IMR-90 (cell line): ENCODE measurements around the gene WDR91. TPM values are rescaled to one million over a fixed set of nuclear protein-coding genes. Genes with fewer than 3 reads are reported as not detected.

Source experiments
- ATAC-seq: fragments of 200-7000 bp; cut with Tn5 transposase; 2 replicates; pipeline ENCODE4 v1.9.1; 2020; ENCODE audit warnings: low read depth, mild to moderate bottlenecking, moderate library complexity
- BruUV-seq: library from RNA; stranded (reverse); fragments of 400-500 nt; replicated peaks from 2 replicates; lab custom pipeline; 2021; lab: Mats Ljungman, UMichigan
- CTCF ChIA-PET: fragments of 300-600 bp; formaldehyde crosslinking; extraction: SDS; loops from one replicate; lab custom pipeline; 2021; ENCODE audit warnings: antibody characterized with exemption; lab: Yijun Ruan, JAX
- POLR2A ChIA-PET: fragments of 300-600 bp; sonication (Branson Sonifier 250); formaldehyde crosslinking; loops from one replicate; lab custom pipeline; 2022; ENCODE audit warnings: antibody characterized with exemption; ENCODE audit not compliant: unreplicated experiment; lab: Charles Lee
- DNase-seq: peaks from one replicate; pipeline ENCODE4 v3.0.0; 2013
- H2AFZ ChIP-seq: replicated peaks from 2 replicates; pipeline ENCODE3; 2013; ENCODE audit warnings: low read length, mild to moderate bottlenecking; ENCODE audit not compliant: poor library complexity
- H2AK5ac ChIP-seq: 2 replicates; pipeline ENCODE4 v1.6.1; 2013; ENCODE audit warnings: low read depth, low read length, inconsistent platforms
- H2AK9ac ChIP-seq: replicated peaks from 2 replicates; pipeline ENCODE3; 2013; ENCODE audit warnings: mild to moderate bottlenecking, low read depth, low read length, moderate library complexity; ENCODE audit not compliant: poor library complexity
- H2BK120ac ChIP-seq: 2 replicates; pipeline ENCODE4 v1.6.1; 2013; ENCODE audit warnings: low read depth, low read length, inconsistent platforms
- H2BK15ac ChIP-seq: 3 replicates; pipeline ENCODE4 v1.6.1; 2013; ENCODE audit warnings: low read depth, low read length, inconsistent platforms
- H2BK20ac ChIP-seq: 2 replicates; pipeline ENCODE4 v1.6.1; 2013; ENCODE audit warnings: low read depth, mild to moderate bottlenecking, inconsistent platforms, low read length, moderate library complexity
- H2BK5ac ChIP-seq: 2 replicates; pipeline ENCODE4 v1.6.1; 2013; ENCODE audit warnings: mild to moderate bottlenecking, low read depth, low read length, inconsistent platforms; ENCODE audit not compliant: poor library complexity, severe bottlenecking
- H3K14ac ChIP-seq: replicated peaks from 2 replicates; pipeline ENCODE4 v1.6.1; 2013; ENCODE audit warnings: low read depth, low read length, inconsistent platforms
- H3K18ac ChIP-seq: 2 replicates; pipeline ENCODE4 v1.6.1; 2013; ENCODE audit warnings: low read depth, low read length, control low read depth
- H3K23ac ChIP-seq: 2 replicates; pipeline ENCODE4 v1.6.1; 2013; ENCODE audit warnings: low read depth, low read length, inconsistent platforms
- H3K27ac ChIP-seq: 2 replicates; pipeline ENCODE4 v1.5.1; 2013; ENCODE audit warnings: mild to moderate bottlenecking, control low read depth, low read length; ENCODE audit not compliant: insufficient read depth
- H3K27me3 ChIP-seq: 2 replicates; pipeline ENCODE4 v1.6.1; 2013; ENCODE audit warnings: low read length; ENCODE audit not compliant: control insufficient read depth, insufficient read depth
- H3K36me3 ChIP-seq: 2 replicates; pipeline ENCODE4 v1.6.1; 2013; ENCODE audit warnings: low read length, mixed read lengths; ENCODE audit not compliant: control insufficient read depth, insufficient read depth
- H3K4ac ChIP-seq: 2 replicates; pipeline ENCODE4 v1.6.1; 2013; ENCODE audit warnings: low read depth, low read length, inconsistent platforms
- H3K4me1 ChIP-seq: 2 replicates; pipeline ENCODE4 v1.6.1; 2013; ENCODE audit warnings: low read length, mixed read lengths; ENCODE audit not compliant: control insufficient read depth, insufficient read depth
- H3K4me2 ChIP-seq: 2 replicates; pipeline ENCODE4 v1.6.1; 2013; ENCODE audit warnings: low read depth, mild to moderate bottlenecking, control low read depth, low read length, moderate library complexity
- H3K4me3 ChIP-seq: 2 replicates; pipeline ENCODE4 v1.5.1; 2013; ENCODE audit warnings: low read depth, mild to moderate bottlenecking, control low read depth, low read length, moderate library complexity; ENCODE audit not compliant: insufficient read depth
- H3K56ac ChIP-seq: 2 replicates; pipeline ENCODE4 v1.6.1; 2013; ENCODE audit warnings: low read length, inconsistent platforms; ENCODE audit not compliant: insufficient read depth; ENCODE audit errors: extremely low read depth
- H3K79me1 ChIP-seq, 2 experiments: 2 replicates each; pipeline ENCODE4 v1.6.1; 2013; ENCODE audit warnings: low read length in 2 of 2, inconsistent platforms in 1 of 2, low read depth in 1 of 2
- H3K9ac ChIP-seq: 2 replicates; pipeline ENCODE4 v1.6.1; 2013; ENCODE audit warnings: low read depth, low read length, control low read depth
- H3K9me1 ChIP-seq: 2 replicates; pipeline ENCODE4 v1.6.1; 2013; ENCODE audit warnings: low read length, inconsistent platforms; ENCODE audit not compliant: insufficient read depth
- H3K9me3 ChIP-seq: 2 replicates; pipeline ENCODE4 v1.6.1; 2013; ENCODE audit warnings: low read length; ENCODE audit not compliant: control insufficient read depth, insufficient read depth
- H4K20me1 ChIP-seq: 2 replicates; pipeline ENCODE4 v1.6.1; 2013; ENCODE audit warnings: low read length, inconsistent platforms; ENCODE audit not compliant: insufficient read depth
- H4K5ac ChIP-seq: 2 replicates; pipeline ENCODE4 v1.6.1; 2013; ENCODE audit warnings: mild to moderate bottlenecking, low read depth, low read length, control low read depth
- H4K8ac ChIP-seq, 2 experiments: 2 replicates each; pipeline ENCODE4 v1.6.1; 2013; ENCODE audit warnings: low read depth in 2 of 2, low read length in 2 of 2, control low read depth in 1 of 2, inconsistent platforms in 1 of 2
- H4K91ac ChIP-seq: 2 replicates; pipeline ENCODE4 v1.6.1; 2013; ENCODE audit warnings: low read depth, low read length, inconsistent platforms; ENCODE audit not compliant: insufficient read depth
- BHLHE40 ChIP-seq: fragments of 150-350 bp; IDR thresholded peaks from 2 replicates; pipeline ENCODE4 v1.6.1; 2016; ENCODE audit warnings: mild to moderate bottlenecking, low read depth, low read length
- CEBPB ChIP-seq: IDR thresholded peaks from 2 replicates; pipeline ENCODE4 v1.6.1; 2012; ENCODE audit warnings: low read depth, low read length, improper control_type of control experiment
- CHD1 ChIP-seq: IDR thresholded peaks from 2 replicates; pipeline ENCODE4 v1.6.1; 2012; ENCODE audit warnings: low read depth, low read length, improper control_type of control experiment
- CTCF ChIP-seq: conservative IDR thresholded peaks from 2 replicates; pipeline ENCODE4 v1.5.1; 2012; ENCODE audit warnings: mild to moderate bottlenecking, low read depth, low read length, improper control_type of control experiment
- ELK1 ChIP-seq: fragments of 150-350 bp; IDR thresholded peaks from 2 replicates; pipeline ENCODE4 v1.6.1; 2016; ENCODE audit warnings: low read depth, mild to moderate bottlenecking, low read length, moderate library complexity, borderline replicate concordance
- FOS ChIP-seq: fragments of 150-350 bp; IDR thresholded peaks from 2 replicates; pipeline ENCODE4 v1.6.1; 2016; ENCODE audit warnings: low read depth, low read length
- MAFK ChIP-seq: IDR thresholded peaks from 2 replicates; pipeline ENCODE4 v1.6.1; 2012; ENCODE audit warnings: low read depth, low read length, improper control_type of control experiment
- MAZ ChIP-seq: IDR thresholded peaks from 2 replicates; pipeline ENCODE4 v1.6.1; 2012; ENCODE audit warnings: low read depth, mild to moderate bottlenecking, low read length, improper control_type of control experiment, moderate library complexity, borderline replicate concordance
- NFE2L2 ChIP-seq: fragments of 150-350 bp; IDR thresholded peaks from 2 replicates; pipeline ENCODE4 v1.6.1; 2016; ENCODE audit warnings: low read depth, mild to moderate bottlenecking, low read length
- POLR2A ChIP-seq: IDR thresholded peaks from 2 replicates; pipeline ENCODE4 v1.6.1; 2012; ENCODE audit warnings: mild to moderate bottlenecking, low read depth, low read length
- RCOR1 ChIP-seq: IDR thresholded peaks from 2 replicates; pipeline ENCODE4 v1.6.1; 2012; ENCODE audit warnings: mild to moderate bottlenecking, low read length, improper control_type of control experiment; ENCODE audit not compliant: insufficient replicate concordance
- RFX5 ChIP-seq: IDR thresholded peaks from 2 replicates; pipeline ENCODE4 v1.8.0; 2012; ENCODE audit warnings: low read depth, mild to moderate bottlenecking, low read length, moderate library complexity
- SMC3 ChIP-seq: fragments of 150-350 bp; IDR thresholded peaks from 2 replicates; pipeline ENCODE4 v1.6.1; 2016; ENCODE audit warnings: low read depth, mild to moderate bottlenecking, antibody characterized with exemption, low read length, moderate library complexity
- USF2 ChIP-seq: fragments of 150-350 bp; IDR thresholded peaks from 2 replicates; pipeline ENCODE4 v1.6.1; 2017; ENCODE audit warnings: mild to moderate bottlenecking, antibody characterized with exemption, low read length, low read depth
- WGBS, 2 experiments: methylation state at CpG; one replicate each; pipeline versions ENCODE4 v1.1.5 to v1.1.7; 2013; ENCODE audit warnings: missing lambda C conversion rate in 2 of 2; ENCODE audit not compliant: insufficient read length in 1 of 2; ENCODE audit errors: extremely low coverage in 2 of 2; 5-methylcytosine and 5-hydroxymethylcytosine counted together
- dilution Hi-C: fragments of 300-500 bp; cut with HindIII; formaldehyde crosslinking; loops from one replicate; pipeline ENCODE4 v1.14.3; 2018; ENCODE audit warnings: low sequenced_read_pairs; ENCODE audit not compliant: unreplicated experiment
- in situ Hi-C: fragments of 300-500 bp; cut with MboI; formaldehyde crosslinking; loops from 3 replicates; pipeline ENCODE4 v1.14.3; 2019; ENCODE audit warnings: low sequenced_read_pairs, inconsistent platforms, mixed read lengths
- intact Hi-C: fragments of 100-400 bp; cut with micrococcal nuclease; formaldehyde crosslinking; loops from 2 replicates; pipeline ENCODE4 v1.10.0; 2022
- polyA plus RNA-seq, 3 experiments: library from polyadenylated mRNA; depleted of rRNA; stranded (reverse); fragments of >200 nt; gene quantifications; 2 replicates each; pipeline ENCODE4 v1.2.3, GENCODE V29; 2012; ENCODE audit warnings: low replicate concordance in 1 of 3
- total RNA-seq: library from RNA; depleted of rRNA; stranded (reverse); fragments of >200 nt; gene quantifications from 2 replicates; pipeline ENCODE4 v1.2.3, GENCODE V29; 2012

WDR91 gene
- total and polyA plus RNA-seq, 2 of the 4 experiments (the other 2 are of a cell fraction), result 5.2 to 10.3 TPM

GRCh38 chr7:135190703-135191102 is 20.6 kb downstream of the WDR91 start (continued):
- TF ChIP-seq SMC3, result no peak

GRCh38 chr7:135189961-135190360 is 21.4 kb downstream of the WDR91 start:
- POLR2A ChIA-PET, result no interaction called here
- H3K56ac ChIP-seq, result no peak overlapping the region
- H3K4me1 ChIP-seq, result peaks cover 13% of the 10 kb centered on the region
- no peak overlapping the region for H4K5ac ChIP-seq
- in situ Hi-C loops (no loop called here), intact Hi-C loops (no loop called here), dilution Hi-C loops (no loop called here)
- peaks cover 11% of the 10 kb centered on the region for H3K9me1 ChIP-seq
- no peak overlapping the region for H3K4ac ChIP-seq
- H3K4me2 ChIP-seq, result no peak overlapping the region
- no peak overlapping the region for H2BK15ac ChIP-seq
- 0 out of 4 replicates have a peak, but pooled peaks cover 0 to 11% of the 10 kb centered on the region in 2 experiments for H3K79me1 ChIP-seq
- no peak overlapping the region for H2AFZ ChIP-seq
- no peaks in the 10 kb centered on the region for H3K27me3 ChIP-seq
- CTCF ChIA-PET, result no interaction called here
- no CpG with 5 or more reads among the region's 4 CpGs for WGBS, 2 experiments
- no peak overlapping the region for H4K91ac ChIP-seq
- H4K20me1 ChIP-seq, result no peaks in the 10 kb centered on the region
- ATAC-seq (no peak), DNase-seq (no peak)
- H2AK5ac ChIP-seq, result no peak overlapping the region
- H3K23ac ChIP-seq, result no peak overlapping the region
- H3K27ac ChIP-seq, result no peak overlapping the region
- no peak overlapping the region for H2BK120ac ChIP-seq
- H3K4me3 ChIP-seq, result no peak overlapping the region
- H3K36me3 ChIP-seq, result peaks cover 45% of the 10 kb centered on the region
- no peak overlapping the region for H2BK20ac ChIP-seq
- no peak overlapping the region for H4K8ac ChIP-seq
- no peak overlapping the region for H3K9ac ChIP-seq
- TF ChIP-seq USF2 (no peak), BHLHE40 (no peak), MAZ (no peak), NFE2L2 (no peak), MAFK (no peak), FOS (no peak), CEBPB (no peak), CTCF (no peak), ELK1 (no peak), CHD1 (no peak), RFX5 (no peak), SMC3 (no peak), POLR2A (no peak), RCOR1 (no peak)
- no TSS peak for BruUV-seq
- no peak overlapping the region for H3K18ac ChIP-seq
- H3K9me3 ChIP-seq, result no peaks in the 10 kb centered on the region
- no peak overlapping the region for H2AK9ac ChIP-seq
- no peak overlapping the region for H3K14ac ChIP-seq
- H2BK5ac ChIP-seq, result no peak overlapping the region
